Measurements from ENCODE around the gene CEP89.
"Not testable (repeated sequence)": the region's sequence is repeated elsewhere in the genome, so short reads cannot be mapped to it uniquely, and the experiment has no call there.

The CEP89 gene

DNA sequence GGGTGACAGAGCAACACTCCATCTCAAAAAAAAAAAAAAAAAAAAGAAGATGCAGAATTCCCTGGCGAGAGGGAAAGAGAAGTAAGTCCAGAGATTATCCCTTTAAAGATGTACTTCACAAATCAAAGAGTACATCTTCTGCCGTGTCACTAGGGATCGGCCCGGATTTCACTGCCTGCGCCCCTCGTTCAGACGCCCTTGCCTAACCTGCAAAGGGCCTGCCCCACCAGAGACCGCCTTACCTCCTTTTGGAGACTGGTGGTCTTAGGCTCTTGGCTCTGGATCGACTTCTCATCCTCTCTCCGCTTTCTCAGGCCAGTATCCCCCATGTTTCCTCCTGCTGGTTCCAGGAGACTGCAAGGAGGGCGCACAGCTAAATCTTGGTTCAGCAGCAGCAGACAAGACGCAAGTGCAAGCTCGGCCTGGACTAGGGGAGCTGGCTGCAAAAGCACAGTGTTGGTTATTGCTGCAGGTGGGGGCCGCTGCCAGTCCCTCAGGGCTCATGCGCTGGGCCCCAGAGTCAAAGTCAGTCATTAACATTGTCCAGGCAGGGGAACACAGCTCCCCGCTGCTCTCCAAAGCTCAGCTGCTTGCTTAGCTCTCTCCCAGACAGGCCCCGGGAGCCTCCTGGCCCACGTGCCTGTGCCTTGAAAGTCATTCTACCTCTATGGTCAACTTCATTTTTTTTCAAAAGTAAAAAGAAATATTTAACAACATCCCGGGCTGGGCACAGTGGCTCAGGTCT is 103.4 kb downstream of the CEP89 start:
- Histone ChIP-seq H3K9me3 (no peaks in the 10 kb centered on the region), H3K4me3 (no peak overlapping the region), H3K4me1 (no peaks in the 10 kb centered on the region), H3K36me3 (replicated peaks) (no peaks in the 10 kb centered on the region), H3K27me3 (ENCODE audit: low read depth) (no peaks in the 10 kb centered on the region)
- no peak for DNase-seq (ENCODE audit: low spot score in 2 of 2)
- in situ Hi-C loops (cut with MboI; ENCODE audit: low sequenced_read_pairs), result no loop called here

DNA sequence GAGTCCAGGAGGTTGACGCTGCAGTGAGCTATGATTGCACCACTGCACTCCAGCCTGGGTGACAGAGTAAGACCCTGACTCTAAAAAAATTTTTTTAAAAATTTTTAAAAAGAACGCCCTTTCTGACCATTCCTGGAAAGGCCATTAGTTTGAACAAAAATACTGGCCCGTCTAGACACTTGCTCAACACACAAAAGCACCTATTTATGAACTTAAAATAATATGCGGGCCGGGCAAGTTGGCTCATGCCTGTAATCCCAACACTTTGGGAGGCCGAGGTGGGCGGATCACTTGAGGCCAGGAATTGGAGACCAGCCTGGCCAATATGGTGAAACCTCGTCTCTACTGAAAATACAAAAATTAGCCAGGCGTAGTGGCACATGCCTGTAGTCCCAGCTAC is 104.3 kb downstream of the CEP89 start:
- H3K4me3 ChIP-seq; H3K36me3 ChIP-seq (replicated peaks); in situ Hi-C loops (cut with MboI; ENCODE audit: low sequenced_read_pairs); DNase-seq (ENCODE audit: low spot score in 2 of 2); H3K27me3 ChIP-seq (ENCODE audit: low read depth); H3K4me1 ChIP-seq; H3K9me3 ChIP-seq: not testable (repeated sequence)

DNA sequence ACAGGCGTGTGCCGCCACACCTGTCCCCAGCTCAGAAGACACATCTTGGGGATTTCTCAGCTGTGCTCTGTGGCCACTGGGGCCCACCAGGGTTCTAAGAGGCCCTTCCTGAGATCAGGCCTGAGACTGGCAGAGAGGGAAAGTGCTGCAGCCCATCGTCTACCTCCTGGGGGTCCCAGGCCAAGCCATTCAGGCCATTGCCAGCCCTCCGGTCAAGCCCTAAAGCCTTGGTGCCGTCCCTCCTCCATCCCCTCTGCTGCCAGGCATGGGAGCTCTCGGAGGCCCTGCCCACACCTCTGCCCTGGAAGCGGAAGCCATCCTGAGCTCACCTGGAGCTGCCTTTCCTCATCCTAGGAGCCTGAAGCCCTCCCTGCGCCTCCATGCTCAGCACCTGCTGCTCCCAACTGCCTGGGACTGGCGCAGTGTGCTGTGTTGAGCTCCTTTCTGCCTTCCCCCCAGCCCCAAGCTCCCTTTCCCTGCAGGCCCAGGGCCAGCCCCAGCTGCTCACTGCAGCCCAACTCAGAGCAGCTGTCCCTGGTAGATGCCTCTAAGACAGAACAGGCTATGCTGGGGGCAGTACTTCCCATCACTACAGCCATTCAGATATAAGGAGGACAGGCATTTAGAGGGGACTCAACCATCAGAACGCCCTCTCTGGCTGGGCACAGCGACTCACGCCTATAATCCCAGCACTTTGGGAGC is 105.0 kb downstream of the CEP89 start:
- Histone ChIP-seq H3K27me3 (ENCODE audit: low read depth) (no peaks in the 10 kb centered on the region), H3K36me3 (replicated peaks) (no peaks in the 10 kb centered on the region), H3K4me3 (no peak overlapping the region), H3K9me3 (no peaks in the 10 kb centered on the region), H3K4me1 (no peaks in the 10 kb centered on the region)
- in situ Hi-C loops (cut with MboI; ENCODE audit: low sequenced_read_pairs), result no loop called here
- no peak for DNase-seq (ENCODE audit: low spot score in 2 of 2)

DNA sequence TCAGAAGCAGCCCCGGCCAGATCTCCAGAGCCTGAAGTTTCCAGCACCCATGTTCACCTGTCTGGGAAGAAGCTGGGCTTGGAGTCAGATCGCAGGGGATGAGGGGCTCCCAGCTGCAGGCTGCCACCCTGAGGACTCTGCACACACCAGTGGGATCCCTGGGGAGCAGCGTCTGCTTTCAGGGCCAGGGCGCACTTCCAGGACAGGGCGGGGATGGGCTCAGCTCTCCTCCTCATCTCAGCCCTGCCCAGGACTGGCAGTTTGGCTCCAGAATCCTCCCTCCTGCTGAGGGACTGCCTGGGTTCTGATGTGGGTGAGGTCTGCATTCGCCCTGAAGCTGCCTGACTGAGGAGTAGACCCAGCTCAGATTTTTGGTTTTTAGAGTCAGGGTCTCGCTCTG is 105.7 kb downstream of the CEP89 start:
- H3K27me3 ChIP-seq (ENCODE audit: low read depth), result no peaks in the 10 kb centered on the region
- no peaks in the 10 kb centered on the region for H3K4me1 ChIP-seq
- no peaks in the 10 kb centered on the region for H3K36me3 ChIP-seq (replicated peaks)
- in situ Hi-C loops (cut with MboI; ENCODE audit: low sequenced_read_pairs), result no loop called here
- no peaks in the 10 kb centered on the region for H3K9me3 ChIP-seq
- no peak for DNase-seq (ENCODE audit: low spot score in 2 of 2)
- H3K4me3 ChIP-seq, result no peak overlapping the region

DNA sequence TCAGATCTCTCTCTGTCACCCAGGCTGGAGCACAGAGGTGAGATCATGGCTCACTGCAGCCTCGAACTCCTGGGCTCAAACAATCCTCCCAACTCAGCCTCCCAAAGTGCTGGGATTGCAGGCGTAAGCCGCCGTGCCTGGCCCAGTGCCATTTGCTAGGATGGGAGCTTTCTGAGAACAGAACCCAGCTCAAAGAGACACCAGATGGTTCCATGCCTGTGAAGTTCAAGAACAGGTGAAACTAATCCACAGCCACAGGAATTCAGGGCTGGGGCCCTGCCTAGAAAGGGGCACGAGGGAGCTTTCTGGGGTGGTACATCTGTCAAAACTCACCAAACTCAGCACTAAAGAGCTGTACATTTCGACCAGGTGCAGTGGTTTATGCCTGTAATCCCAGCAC is 106.4 kb downstream of the CEP89 start:
- H3K9me3 ChIP-seq, result no peaks in the 10 kb centered on the region
- no peak overlapping the region for H3K4me3 ChIP-seq
- in situ Hi-C loops (cut with MboI; ENCODE audit: low sequenced_read_pairs), result no loop called here
- H3K27me3 ChIP-seq (ENCODE audit: low read depth), result no peaks in the 10 kb centered on the region
- H3K4me1 ChIP-seq, result no peaks in the 10 kb centered on the region
- H3K36me3 ChIP-seq (replicated peaks), result no peaks in the 10 kb centered on the region
- no peak for DNase-seq (ENCODE audit: low spot score in 2 of 2)

DNA sequence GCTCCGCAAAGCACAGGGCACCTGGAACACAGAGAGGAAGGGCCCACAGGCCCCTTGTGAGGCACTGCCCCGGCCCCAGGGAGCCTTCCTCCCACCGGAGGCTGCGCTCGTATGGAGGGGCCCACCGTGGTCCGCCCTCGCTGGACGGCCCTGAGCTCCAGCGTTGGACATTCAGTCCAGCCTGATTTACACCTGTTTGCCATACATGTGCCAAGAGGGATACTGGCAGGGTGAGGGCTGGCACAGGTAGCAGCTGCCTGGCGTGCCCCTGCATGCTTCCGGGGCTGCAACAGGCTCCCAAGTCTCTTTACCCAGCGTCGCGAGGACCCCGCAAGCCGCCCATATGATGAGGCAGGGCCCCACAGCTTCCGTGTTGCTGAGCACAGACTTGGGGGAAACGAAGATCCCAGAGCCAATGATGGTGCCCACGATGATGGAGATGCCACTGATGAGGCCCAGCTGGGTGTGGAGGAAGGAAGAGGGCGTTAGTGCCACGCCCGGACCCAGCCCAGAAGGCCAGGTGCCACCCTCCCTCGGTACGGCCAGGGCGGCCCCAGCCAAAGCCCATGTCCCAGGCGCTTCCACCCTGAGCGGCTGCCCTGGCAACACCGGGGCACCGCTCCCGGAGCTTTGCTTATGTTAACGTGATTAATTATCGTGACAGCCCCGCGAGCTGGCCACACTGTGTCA is 107.3 kb downstream of the CEP89 start:
- H3K9me3 ChIP-seq, result no peaks in the 10 kb centered on the region
- H3K4me1 ChIP-seq, result no peaks in the 10 kb centered on the region
- in situ Hi-C loops (cut with MboI; ENCODE audit: low sequenced_read_pairs), result no loop called here
- H3K36me3 ChIP-seq (replicated peaks), result no peaks in the 10 kb centered on the region
- no peak overlapping the region for H3K4me3 ChIP-seq
- H3K27me3 ChIP-seq (ENCODE audit: low read depth), result no peaks in the 10 kb centered on the region
- no peak for DNase-seq (ENCODE audit: low spot score in 2 of 2)

DNA sequence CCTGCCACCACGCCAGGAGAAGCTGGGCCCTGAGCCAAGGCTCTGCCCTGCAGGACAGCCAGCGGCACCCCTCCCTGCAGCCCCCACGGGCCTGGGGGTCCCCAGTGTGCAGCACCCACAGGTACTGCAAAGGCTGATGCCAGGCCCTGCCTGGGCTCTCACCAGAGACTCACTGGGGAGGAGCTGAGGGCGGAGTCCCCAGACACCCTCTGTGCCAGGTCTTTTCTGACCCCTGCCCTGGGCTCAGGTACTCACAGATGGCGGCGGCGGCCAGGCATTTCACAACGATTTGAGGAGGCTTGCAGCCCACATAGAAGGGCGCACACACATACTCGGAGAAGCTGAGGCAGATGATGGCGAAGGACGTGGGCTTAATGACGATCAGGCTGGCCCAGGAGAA is 107.9 kb downstream of the CEP89 start:
- in situ Hi-C loops (cut with MboI; ENCODE audit: low sequenced_read_pairs), result no loop called here
- DNase-seq (ENCODE audit: low spot score in 2 of 2), result no peak

DNA sequence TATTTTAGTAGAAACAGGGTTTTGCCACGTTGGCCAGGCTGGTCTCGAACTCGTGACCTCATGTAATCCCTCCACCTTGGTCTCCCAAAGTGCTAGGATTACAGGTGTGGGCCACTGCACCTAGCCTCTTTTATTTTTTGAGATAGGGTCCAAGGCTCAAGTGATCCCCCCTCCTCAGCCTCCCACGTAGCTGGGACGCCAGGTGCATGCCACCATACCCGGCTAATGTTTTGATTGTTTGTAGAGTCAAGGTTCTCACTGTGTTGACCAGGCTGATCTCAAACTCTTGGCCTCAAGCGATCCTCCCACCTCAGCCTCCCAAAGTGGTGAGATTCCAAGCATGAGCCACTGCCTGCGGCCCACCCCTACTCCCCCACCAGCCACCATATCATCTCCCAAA is 108.5 kb downstream of the CEP89 start:
- Histone ChIP-seq H3K27me3 (ENCODE audit: low read depth) (no peaks in the 10 kb centered on the region), H3K9me3 (no peaks in the 10 kb centered on the region), H3K4me3 (no peak overlapping the region), H3K4me1 (no peaks in the 10 kb centered on the region), H3K36me3 (replicated peaks) (no peaks in the 10 kb centered on the region)
- no peak for DNase-seq (ENCODE audit: low spot score in 2 of 2)
- in situ Hi-C loops (cut with MboI; ENCODE audit: low sequenced_read_pairs), result no loop called here

More for the DNA sequence above, 107.9 kb downstream of the CEP89 start:
- Histone ChIP-seq H3K36me3 (replicated peaks) (no peaks in the 10 kb centered on the region), H3K27me3 (ENCODE audit: low read depth) (no peaks in the 10 kb centered on the region), H3K4me1 (no peaks in the 10 kb centered on the region), H3K9me3 (no peaks in the 10 kb centered on the region), H3K4me3 (no peak overlapping the region)

DNA sequence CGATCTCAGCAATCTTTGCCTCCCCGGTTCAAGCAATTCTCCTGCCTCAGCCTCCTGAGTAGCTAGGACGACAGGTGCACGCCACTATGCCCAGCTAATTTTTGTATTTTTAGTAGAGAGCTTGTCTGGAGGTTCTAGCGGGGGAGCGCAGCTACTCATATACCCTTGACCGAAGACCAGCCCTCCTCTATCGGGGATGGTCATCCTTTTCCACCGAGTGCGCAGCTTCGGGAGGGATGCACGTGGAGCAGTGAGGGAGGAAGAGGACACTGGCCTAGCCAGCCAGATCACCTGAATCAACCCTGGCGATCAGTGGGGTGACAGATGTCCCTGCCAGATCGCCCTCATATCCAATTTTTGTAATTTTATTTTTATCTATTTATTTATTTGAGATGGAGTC is 109.0 kb downstream of the CEP89 start:
- H3K4me3 ChIP-seq, result no peak overlapping the region
- H3K4me1 ChIP-seq, result no peaks in the 10 kb centered on the region
- no peaks in the 10 kb centered on the region for H3K36me3 ChIP-seq (replicated peaks)
- in situ Hi-C loops (cut with MboI; ENCODE audit: low sequenced_read_pairs), result no loop called here
- no peaks in the 10 kb centered on the region for H3K9me3 ChIP-seq
- DNase-seq (ENCODE audit: low spot score in 2 of 2), result no peak
- H3K27me3 ChIP-seq (ENCODE audit: low read depth), result no peaks in the 10 kb centered on the region

DNA sequence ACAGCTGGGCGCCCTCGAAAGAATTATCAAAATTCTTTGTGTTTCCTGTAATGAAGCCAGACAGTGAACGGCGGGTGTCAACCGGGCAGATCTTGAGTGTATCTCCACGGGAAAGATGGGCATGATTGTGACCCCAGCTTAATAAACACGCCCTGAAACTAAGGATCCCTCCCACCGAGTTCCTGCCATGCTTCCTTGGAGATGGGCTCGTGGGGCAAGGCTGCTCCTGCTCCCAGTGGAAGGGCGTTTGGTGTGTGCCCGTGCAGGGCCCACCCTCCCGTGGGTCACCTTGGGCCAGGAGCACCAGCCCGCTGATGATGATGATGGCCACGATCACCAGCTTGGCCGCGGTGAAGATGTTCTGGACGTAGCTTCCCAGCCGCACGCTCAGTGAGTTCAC is 109.6 kb downstream of the CEP89 start:
- Histone ChIP-seq H3K36me3 (replicated peaks) (no peaks in the 10 kb centered on the region), H3K27me3 (ENCODE audit: low read depth) (no peaks in the 10 kb centered on the region), H3K4me1 (no peaks in the 10 kb centered on the region), H3K4me3 (no peak overlapping the region), H3K9me3 (no peaks in the 10 kb centered on the region)
- no peak for DNase-seq (ENCODE audit: low spot score in 2 of 2)
- in situ Hi-C loops (cut with MboI; ENCODE audit: low sequenced_read_pairs), result no loop called here

DNA sequence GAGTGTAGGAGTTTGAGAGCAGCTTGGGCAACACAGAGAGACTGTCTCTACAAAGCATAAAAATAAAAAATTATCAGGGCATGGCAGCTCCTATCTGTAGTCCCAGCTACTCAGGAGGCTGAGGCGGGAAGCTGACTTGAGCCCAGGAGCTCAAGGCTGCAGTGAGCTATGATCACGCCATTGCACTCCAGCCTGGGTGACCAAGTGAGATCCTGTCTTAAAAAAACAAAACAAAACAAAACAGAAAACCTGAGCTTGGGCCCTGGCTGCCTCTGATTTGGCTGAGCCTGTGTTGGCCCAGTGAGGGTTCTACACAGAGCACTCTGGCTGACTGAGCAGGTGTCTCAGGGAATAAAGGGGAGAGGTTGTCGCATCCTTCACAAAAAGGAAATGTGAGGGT is 110.2 kb downstream of the CEP89 start:
- Histone ChIP-seq H3K9me3 (no peaks in the 10 kb centered on the region), H3K27me3 (ENCODE audit: low read depth) (no peaks in the 10 kb centered on the region), H3K4me1 (no peaks in the 10 kb centered on the region), H3K36me3 (replicated peaks) (no peaks in the 10 kb centered on the region), H3K4me3 (no peak overlapping the region)
- no peak for DNase-seq (ENCODE audit: low spot score in 2 of 2)
- in situ Hi-C loops (cut with MboI; ENCODE audit: low sequenced_read_pairs), result no loop called here

DNA sequence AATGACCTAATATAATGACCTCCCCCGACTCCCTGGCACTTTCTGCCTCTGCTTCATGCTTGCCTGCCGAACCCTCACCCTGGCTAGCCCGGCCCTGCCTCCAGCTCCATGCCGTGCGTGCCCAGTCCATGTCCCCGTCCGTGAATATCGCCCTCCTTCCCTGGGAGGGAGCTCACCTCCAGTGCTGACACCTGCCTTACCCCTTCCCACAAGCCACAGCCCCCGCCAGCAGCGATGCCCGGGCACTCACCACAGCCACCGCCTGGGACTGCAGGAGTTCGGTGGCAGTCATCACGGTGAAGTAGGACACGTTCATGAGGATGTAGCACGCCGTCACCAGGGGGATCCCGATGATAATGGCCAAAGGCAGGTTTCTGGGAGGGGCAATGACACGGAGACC is 112.2 kb downstream of the CEP89 start:
- no peak for DNase-seq (ENCODE audit: low spot score in 2 of 2)
- Histone ChIP-seq H3K4me1 (no peaks in the 10 kb centered on the region), H3K4me3 (no peak overlapping the region), H3K36me3 (replicated peaks) (no peaks in the 10 kb centered on the region), H3K9me3 (no peaks in the 10 kb centered on the region), H3K27me3 (ENCODE audit: low read depth) (no peaks in the 10 kb centered on the region)
- in situ Hi-C loops (cut with MboI; ENCODE audit: low sequenced_read_pairs), result no loop called here

DNA sequence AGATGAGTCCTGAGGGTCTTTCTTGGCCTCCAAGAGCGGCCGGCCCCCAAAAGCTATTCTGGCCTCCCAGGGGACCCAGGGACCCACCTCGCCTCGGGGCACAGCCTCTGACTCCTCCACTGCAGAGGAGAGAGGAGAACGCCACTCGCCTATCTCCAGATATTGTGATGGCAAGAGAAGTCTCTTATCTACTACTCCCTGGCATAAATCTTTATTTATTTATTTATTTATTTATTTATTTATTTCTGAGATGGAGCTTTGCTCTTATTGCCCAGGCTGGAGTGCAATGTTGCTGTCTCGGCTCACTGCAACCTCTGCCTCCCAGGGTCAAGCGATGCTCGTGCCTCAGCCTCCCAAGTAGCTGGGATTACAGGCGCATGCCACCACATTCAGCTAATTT is 113.2 kb downstream of the CEP89 start:
- Histone ChIP-seq H3K4me3 (no peak overlapping the region), H3K36me3 (replicated peaks) (no peaks in the 10 kb centered on the region), H3K27me3 (ENCODE audit: low read depth) (no peaks in the 10 kb centered on the region), H3K4me1 (no peaks in the 10 kb centered on the region), H3K9me3 (no peaks in the 10 kb centered on the region)
- in situ Hi-C loops (cut with MboI; ENCODE audit: low sequenced_read_pairs), result no loop called here
- DNase-seq (ENCODE audit: low spot score in 2 of 2), result no peak

DNA sequence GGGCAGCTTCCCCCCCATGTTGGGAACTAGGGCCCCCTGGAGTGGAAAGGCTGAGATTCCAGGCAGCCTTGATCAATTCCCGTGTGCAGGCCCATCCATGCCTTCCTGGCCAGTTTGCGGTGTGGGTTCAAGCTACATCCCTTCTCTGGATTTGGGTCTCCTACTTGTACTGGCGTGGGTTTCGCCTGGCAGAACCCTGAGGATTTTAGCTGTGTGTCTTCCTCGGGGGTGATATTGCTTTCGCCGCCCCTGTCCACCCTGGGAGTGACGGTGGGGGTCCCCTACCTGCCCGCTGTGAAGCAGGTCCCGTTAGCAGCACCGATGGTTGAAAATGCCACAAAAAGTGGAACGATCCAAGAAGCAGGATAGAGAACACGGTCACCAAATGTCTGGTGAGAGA is 113.6 kb downstream of the CEP89 start:
- H3K4me3 ChIP-seq, result no peak overlapping the region
- no peaks in the 10 kb centered on the region for H3K27me3 ChIP-seq (ENCODE audit: low read depth)
- no peaks in the 10 kb centered on the region for H3K4me1 ChIP-seq
- H3K36me3 ChIP-seq (replicated peaks), result no peaks in the 10 kb centered on the region
- DNase-seq (ENCODE audit: low spot score in 2 of 2), result no peak
- no peaks in the 10 kb centered on the region for H3K9me3 ChIP-seq
- in situ Hi-C loops (cut with MboI; ENCODE audit: low sequenced_read_pairs), result no loop called here
